GM08714 (cell line): ENCODE data around the gene GNAS.

Source experiments
- H3K4me3 ChIP-seq: fragments of 200-500 bp; sonication (Bioruptor generic); 2 replicates; pipeline ENCODE4 v1.5.1; 2014; ENCODE audit warnings: mild to moderate bottlenecking, low read length, inconsistent platforms
- ZNF274 ChIP-seq: IDR thresholded peaks from 2 replicates; pipeline ENCODE4 v1.6.1; 2012; ENCODE audit warnings: mild to moderate bottlenecking, low read depth, low read length

GNAS gene

GRCh38 chr20:58839474-58839874 is 13.0 kb upstream of the GNAS start:
- no peak for TF ChIP-seq ZNF274
- no peak overlapping the region for H3K4me3 ChIP-seq

DNA sequence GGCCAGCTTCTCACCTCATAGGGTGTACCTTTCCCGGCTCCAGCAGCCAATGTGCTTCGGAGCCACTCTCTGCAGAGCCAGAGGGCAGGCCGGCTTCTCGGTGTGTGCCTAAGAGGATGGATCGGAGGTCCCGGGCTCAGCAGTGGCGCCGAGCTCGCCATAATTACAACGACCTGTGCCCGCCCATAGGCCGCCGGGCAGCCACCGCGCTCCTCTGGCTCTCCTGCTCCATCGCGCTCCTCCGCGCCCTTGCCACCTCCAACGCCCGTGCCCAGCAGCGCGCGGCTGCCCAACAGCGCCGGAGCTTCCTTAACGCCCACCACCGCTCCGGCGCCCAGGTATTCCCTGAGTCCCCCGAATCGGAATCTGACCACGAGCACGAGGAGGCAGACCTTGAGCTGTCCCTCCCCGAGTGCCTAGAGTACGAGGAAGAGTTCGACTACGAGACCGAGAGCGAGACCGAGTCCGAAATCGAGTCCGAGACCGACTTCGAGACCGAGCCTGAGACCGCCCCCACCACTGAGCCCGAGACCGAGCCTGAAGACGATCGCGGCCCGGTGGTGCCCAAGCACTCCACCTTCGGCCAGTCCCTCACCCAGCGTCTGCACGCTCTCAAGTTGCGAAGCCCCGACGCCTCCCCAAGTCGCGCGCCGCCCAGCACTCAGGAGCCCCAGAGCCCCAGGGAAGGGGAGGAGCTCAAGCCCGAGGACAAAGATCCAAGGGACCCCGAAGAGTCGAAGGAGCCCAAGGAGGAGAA is 12.3 kb upstream of the GNAS start:
- H3K4me3 ChIP-seq: no peak overlapping the region
- no peak for TF ChIP-seq ZNF274

DNA sequence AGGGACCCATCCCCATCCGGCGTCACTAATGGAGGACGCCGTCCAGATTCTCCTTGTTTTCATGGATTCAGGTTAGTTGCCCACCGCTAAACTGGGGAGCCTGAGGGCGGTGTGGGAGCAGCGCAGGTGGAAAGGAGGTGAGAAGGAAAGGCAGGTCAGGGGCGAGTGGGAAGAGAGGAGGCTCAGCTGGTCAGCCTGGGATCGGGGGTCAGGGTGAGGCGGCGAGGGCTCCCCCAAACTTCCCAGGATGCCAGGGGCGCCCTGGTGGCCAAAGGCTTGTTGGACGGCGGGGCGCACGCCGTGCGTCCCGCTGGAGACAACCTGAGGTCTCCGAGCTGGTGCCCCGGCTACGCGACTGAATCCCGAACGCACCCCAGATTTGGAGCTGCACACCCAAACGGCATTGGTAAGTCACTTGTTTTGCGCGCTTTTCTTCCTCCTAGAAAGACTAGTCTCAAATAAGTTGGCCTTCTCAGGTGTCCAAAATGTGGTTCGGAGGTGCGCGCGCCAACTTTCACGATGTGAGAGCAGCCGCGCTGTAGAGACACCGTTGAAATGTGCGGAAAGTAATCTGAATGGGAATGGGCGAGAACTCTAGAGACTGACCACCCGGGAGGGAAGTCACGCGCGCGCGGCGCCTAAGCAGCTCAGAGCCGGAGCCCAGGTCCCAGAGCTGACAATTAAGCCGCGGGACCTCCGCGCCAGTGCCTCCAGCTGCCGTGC is 11.5 kb upstream of the GNAS start:
- H3K4me3 ChIP-seq: no peak overlapping the region
- no peak for TF ChIP-seq ZNF274

GRCh38 chr20:58841539-58842264 is 10.8 kb upstream of the GNAS start:
- H3K4me3 ChIP-seq: no peak overlapping the region
- TF ChIP-seq ZNF274: no peak

DNA sequence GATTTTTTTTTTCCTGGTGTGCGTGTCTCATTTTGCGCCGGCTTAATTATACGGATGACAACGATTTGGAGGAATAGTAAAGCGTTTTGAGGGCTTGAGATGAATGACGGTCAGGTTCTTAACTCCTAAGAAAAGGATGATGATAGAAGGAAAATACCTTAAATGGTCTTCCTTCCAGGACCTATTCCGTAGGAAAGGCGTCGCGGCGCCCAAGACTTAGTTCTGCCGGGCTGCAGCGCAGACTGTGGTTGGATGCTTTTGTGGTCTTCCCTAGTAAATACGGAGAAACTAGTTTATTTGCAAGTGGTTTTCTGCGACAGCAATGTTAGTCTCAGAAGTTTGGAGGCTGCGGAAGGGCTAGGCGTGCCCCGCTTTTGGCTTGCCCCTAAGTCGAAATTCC is 10.2 kb upstream of the GNAS start:
- H3K4me3 ChIP-seq: no peak overlapping the region
- TF ChIP-seq ZNF274: no peak

GRCh38 chr20:58843128-58843556 is 9.4 kb upstream of the GNAS start:
- no peak overlapping the region for H3K4me3 ChIP-seq
- TF ChIP-seq ZNF274: no peak

DNA sequence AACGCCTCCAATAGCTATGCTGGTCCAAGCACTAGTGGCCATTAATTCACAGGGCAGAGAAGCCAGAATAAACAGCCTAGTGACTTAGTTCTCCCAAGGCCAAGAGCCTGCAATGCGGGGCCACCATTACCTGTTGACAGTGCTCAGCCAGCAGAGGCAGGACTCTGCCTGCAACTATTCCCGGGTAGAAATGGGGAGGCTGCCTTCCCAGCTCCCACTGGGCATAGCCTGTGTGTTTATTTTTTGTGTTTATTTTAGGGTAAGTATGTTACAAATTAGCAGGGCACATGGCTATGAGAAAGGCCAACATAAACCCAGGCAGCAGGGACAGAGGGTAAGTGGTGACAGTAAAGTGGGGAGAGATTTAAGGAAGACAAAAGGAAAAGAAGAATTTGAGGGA is 6.8 kb upstream of the GNAS start:
- TF ChIP-seq ZNF274: no peak
- no peak overlapping the region for H3K4me3 ChIP-seq

GRCh38 chr20:58847463-58847862 is 5.1 kb upstream of the GNAS start:
- TF ChIP-seq ZNF274: no peak
- no peak overlapping the region for H3K4me3 ChIP-seq

GRCh38 chr20:58850693-58851174 is 1.8 kb upstream of the GNAS start, which contains the start of gene GNAS-AS1:
Gene GNAS-AS1, minus strand, starts transcription at chr20:58850902.
- no peak for TF ChIP-seq ZNF274
- H3K4me3 ChIP-seq: peak within 1 kb of the TSS; percentile 77

DNA sequence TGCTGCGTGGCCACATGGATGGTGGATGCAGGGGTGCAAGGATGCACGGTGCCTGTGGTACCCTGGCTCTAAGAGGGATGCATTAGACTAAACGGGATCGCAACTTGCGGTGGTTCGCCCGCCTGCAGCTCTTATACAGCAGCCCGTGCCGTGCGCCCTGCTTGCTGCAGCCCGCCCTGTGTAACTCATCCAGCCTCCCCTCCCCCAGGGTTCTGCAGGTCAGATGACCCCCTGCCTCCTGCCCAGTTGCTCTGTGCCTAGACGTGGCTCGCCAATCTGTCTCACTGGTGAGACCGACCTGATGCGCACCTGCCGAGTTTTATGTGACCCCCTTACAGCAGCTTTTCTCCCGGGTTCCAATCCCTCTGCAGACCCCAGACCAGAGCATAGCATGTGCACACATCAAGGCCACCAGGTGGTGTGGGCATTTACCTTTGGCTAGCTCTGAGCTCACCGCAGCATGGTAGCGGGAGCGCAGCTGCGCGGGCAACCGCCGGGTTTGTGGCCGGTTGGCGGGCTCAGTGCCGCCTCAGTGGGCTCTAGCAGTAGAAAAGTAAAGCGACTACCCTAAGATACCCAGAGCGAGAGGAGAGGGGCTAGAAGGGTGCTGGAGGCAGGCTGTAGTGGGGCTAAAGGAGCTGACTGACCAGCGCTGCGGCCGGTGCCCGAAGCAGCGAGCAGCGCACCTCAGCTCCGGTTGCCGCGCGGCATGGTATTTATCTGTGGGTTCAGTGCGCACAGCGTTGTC is 1.1 kb upstream of the GNAS start:
- no peak for TF ChIP-seq ZNF274
- peak overlapping the region; percentile 77; the same call in 1 of the 2 replicates for H3K4me3 ChIP-seq

DNA sequence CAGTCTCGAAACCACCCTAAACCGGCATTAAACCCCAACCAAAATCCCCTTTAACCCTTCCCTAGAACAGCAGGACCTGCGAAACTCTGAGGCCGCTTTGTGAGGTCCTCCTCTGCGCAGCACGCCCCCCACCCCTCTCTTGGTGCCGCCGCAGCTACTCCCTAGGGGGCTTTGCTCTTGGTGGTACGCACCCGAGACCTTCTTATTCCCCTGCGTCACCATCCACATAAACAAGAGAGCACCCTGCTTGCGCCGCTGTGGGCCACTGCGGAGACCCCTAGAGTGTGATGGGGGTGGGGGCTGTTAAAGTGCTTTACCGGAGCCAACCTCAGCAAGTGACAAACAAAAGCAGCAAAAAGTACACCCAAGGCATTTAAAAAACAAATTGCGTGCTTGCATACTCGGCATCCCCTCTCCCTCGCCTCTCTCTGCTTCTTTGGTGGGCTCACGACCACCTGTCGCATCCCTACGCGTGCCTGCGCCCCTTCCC is 502 bp upstream of the GNAS start:
- H3K4me3 ChIP-seq: peak overlapping the region; percentile 77; the same call in 1 of the 2 replicates

GRCh38 chr20:58853466-58853865 is 950 bp downstream of the GNAS start:
- no peak for TF ChIP-seq ZNF274
- no peak overlapping the region for H3K4me3 ChIP-seq

More for the DNA sequence above, 502 bp upstream of the GNAS start:
- TF ChIP-seq ZNF274: no peak

GRCh38 chr20:58853976-58854637 is 1.6 kb downstream of the GNAS start:
- H3K4me3 ChIP-seq: no peak overlapping the region
- no peak for TF ChIP-seq ZNF274
